Breast epithelium (tissue), 4 donors: Measurements from ENCODE around the gene ING5. TPM values are rescaled to one million over a fixed set of nuclear protein-coding genes. Genes with fewer than 3 reads are reported as not detected.

Experiments
- DNase-seq, 2 donors: peaks; one replicate each; pipeline ENCODE4 v3.0.0-alpha.2; 2019; ENCODE audit warnings: low spot score in 2 of 2
- H3K27ac ChIP-seq, 2 donors: fragments of 200-600 bp; sonication (generic) in 1 of 2; one replicate each; pipeline ENCODE4 v1.5.1; 2016 to 2019; ENCODE audit warnings: mild to moderate bottlenecking in 1 of 2
- H3K27me3 ChIP-seq, 2 donors: fragments of 200-600 bp; sonication (generic) in 1 of 2; one replicate each; pipeline versions ENCODE4 v1.5.1 to v1.6.0; 2017 to 2019; ENCODE audit warnings: control low read depth in 1 of 2, mild to moderate bottlenecking in 1 of 2
- H3K36me3 ChIP-seq: fragments of 200-600 bp; one replicate; pipeline ENCODE4 v1.5.1; 2019
- H3K4me1 ChIP-seq, 2 donors: fragments of 200-600 bp; sonication (generic); one replicate each; pipeline ENCODE4 v1.5.1; 2016 to 2019; ENCODE audit warnings: control low read depth in 1 of 2
- H3K4me3 ChIP-seq, 3 donors: fragments of 200-600 bp; sonication (generic); 1 replicate in 2 of 3; 2 replicates in 1 of 3; pipeline ENCODE4 v1.5.1; 2016 to 2019; ENCODE audit warnings: mild to moderate bottlenecking in 3 of 3, moderate library complexity in 2 of 3
- H3K9me3 ChIP-seq, 2 donors: fragments of 200-600 bp; sonication (generic) in 1 of 2; one replicate each; pipeline ENCODE4 v1.5.1; 2016 to 2019; ENCODE audit warnings: control low read depth in 1 of 2
- POLR2A ChIP-seq: fragments of 450-650 bp; IDR thresholded peaks from one replicate; pipeline ENCODE4 v1.6.1; 2016; ENCODE audit warnings: antibody characterized with exemption, mild to moderate bottlenecking, moderate library complexity
- POLR2AphosphoS5 ChIP-seq, 3 donors: sonication (generic); formaldehyde crosslinking; IDR thresholded peaks; one replicate each; pipeline ENCODE4 v1.6.1; 2017; ENCODE audit warnings: antibody characterized with exemption in 3 of 3
- intact Hi-C: fragments of 100-400 bp; cut with DNase I; formaldehyde crosslinking; loops from one replicate; pipeline ENCODE4 v1.15.1; 2023; ENCODE audit warnings: low total_unique reads
- total RNA-seq, 3 donors: library from RNA; depleted of rRNA; stranded (reverse); fragments of >200 nt; gene quantifications; one replicate each; pipeline ENCODE4 v1.1.0, GENCODE V29; 2016
- TF ChIP-seq, protein P1 (sequence below), 3 donors: fragments of 450-650 bp; IDR thresholded peaks; one replicate each; pipeline ENCODE4 v1.5.1; 2016 to 2017; ENCODE audit warnings: antibody characterized with exemption in 3 of 3, mild to moderate bottlenecking in 3 of 3, moderate library complexity in 3 of 3

Gene ING5
- total RNA-seq, 3 donors from 2014 or later, result 29.6 to 49.0 (median 45.6) TPM

DNA sequence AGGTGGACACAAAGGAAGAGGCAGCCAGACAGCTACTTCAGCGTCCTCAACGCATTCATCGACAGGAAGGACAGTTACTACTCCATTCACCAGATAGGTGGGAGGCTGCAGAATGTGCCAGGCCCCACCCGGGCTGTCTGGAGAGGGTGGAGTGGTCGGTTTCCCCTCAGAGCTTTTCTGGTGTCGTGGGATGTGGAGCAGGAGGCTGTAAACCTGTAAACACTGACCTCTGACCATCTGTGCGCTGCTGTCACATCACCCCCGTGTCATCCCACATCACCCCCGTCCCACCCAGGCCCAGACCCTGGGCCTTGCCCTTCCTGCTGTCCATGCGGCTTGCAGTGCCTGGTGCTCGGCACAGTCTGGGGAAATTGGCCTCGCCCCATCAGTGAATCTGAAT is 47.3 kb upstream of the ING5 start:
- H3K4me1 ChIP-seq, result no peaks in the 10 kb centered on the region
- H3K27me3 ChIP-seq, result no peaks in the 10 kb centered on the region
- no peak overlapping the region for H3K27ac ChIP-seq
- no peaks in the 10 kb centered on the region for H3K9me3 ChIP-seq
- H3K4me3 ChIP-seq, result no peak overlapping the region
- intact Hi-C loops, result no loop called here
- no peak for TF ChIP-seq POLR2A
- no peak for TF ChIP-seq POLR2AphosphoS5 (IDR thresholded peaks at IDR 0.05)
- TF ChIP-seq, protein P1, sequence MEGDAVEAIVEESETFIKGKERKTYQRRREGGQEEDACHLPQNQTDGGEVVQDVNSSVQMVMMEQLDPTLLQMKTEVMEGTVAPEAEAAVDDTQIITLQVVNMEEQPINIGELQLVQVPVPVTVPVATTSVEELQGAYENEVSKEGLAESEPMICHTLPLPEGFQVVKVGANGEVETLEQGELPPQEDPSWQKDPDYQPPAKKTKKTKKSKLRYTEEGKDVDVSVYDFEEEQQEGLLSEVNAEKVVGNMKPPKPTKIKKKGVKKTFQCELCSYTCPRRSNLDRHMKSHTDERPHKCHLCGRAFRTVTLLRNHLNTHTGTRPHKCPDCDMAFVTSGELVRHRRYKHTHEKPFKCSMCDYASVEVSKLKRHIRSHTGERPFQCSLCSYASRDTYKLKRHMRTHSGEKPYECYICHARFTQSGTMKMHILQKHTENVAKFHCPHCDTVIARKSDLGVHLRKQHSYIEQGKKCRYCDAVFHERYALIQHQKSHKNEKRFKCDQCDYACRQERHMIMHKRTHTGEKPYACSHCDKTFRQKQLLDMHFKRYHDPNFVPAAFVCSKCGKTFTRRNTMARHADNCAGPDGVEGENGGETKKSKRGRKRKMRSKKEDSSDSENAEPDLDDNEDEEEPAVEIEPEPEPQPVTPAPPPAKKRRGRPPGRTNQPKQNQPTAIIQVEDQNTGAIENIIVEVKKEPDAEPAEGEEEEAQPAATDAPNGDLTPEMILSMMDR (IDR thresholded peaks at IDR 0.05), result no peak
- DNase-seq, result no peak
- no peaks in the 10 kb centered on the region for H3K36me3 ChIP-seq

DNA sequence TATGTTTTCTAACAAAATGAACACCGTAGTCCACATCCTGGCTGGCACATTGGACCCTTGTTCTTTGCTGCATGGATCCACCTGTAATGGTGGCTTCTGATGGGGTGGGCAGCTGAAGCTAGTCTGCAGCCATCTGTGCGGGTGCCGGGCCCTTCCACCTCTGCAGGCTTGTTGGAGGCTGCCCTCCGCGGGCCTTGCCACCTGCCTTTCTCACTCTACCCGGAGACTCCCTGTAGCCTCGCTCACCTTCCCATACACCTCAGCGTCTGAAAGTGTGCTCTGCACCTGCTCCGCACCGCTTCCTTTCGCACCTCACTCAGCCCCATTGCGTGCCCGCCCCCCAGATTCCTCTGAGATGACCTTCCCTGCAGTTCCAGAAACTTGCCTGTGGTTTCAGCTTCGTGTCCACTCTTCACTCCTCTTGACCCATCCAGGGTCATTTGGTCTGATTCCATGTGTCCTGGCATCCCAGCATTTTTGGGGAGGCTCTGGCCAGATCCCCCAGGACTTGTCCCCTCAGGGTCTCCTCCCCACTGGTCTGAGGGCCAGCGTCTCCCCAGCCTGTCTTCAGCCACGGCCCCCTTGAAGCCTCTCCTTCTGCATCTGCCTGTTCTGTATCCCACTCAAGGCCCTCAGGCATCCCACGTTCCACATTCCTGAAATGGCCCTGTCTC is 46.2 kb upstream of the ING5 start:
- Histone ChIP-seq H3K4me1 (no peaks in the 10 kb centered on the region), H3K27ac (no peak overlapping the region), H3K9me3 (no peaks in the 10 kb centered on the region), H3K27me3 (no peaks in the 10 kb centered on the region), H3K36me3 (no peaks in the 10 kb centered on the region), H3K4me3 (no peak overlapping the region)
- TF ChIP-seq POLR2AphosphoS5 (IDR thresholded peaks at IDR 0.05) (no peak), POLR2A (no peak)
- TF ChIP-seq, protein P1 (IDR thresholded peaks at IDR 0.05), result no peak
- DNase-seq, result no peak
- intact Hi-C loops, result no loop called here

DNA sequence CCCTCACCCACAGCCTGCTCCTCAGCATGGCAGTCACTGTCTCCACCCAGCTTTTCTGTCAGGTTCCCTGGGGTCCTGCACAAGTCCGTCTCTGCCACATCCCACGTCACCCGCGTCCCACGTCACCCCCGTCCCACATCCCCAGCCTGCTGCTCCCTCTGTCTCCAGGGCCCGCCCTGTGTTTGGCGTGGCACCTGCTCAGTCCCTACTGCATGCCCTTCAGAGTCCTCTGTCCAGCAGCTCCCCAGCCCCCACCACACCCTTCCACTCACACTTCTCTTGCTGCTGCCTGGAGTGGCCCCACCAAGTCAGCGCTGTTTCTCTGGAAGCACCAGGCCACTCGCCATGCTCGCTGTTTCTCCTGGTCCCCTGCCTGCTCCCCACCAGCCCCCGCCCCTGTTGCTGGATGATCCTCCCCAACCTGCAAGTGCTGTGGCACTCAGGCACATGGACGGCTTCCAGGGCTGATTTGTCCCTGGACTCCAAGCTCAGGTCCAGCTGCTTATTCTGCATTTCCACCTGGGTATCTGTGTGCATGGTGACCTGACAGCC is 45.6 kb upstream of the ING5 start:
- H3K27me3 ChIP-seq, result no peaks in the 10 kb centered on the region
- no peak for TF ChIP-seq POLR2AphosphoS5 (IDR thresholded peaks at IDR 0.05)
- no peak for TF ChIP-seq POLR2A
- TF ChIP-seq, protein P1 (IDR thresholded peaks at IDR 0.05), result no peak
- H3K27ac ChIP-seq, result no peak overlapping the region
- no peak for DNase-seq
- intact Hi-C loops, result no loop called here
- no peak overlapping the region for H3K4me3 ChIP-seq
- H3K4me1 ChIP-seq, result no peaks in the 10 kb centered on the region
- H3K36me3 ChIP-seq, result no peaks in the 10 kb centered on the region
- H3K9me3 ChIP-seq, result no peaks in the 10 kb centered on the region

DNA sequence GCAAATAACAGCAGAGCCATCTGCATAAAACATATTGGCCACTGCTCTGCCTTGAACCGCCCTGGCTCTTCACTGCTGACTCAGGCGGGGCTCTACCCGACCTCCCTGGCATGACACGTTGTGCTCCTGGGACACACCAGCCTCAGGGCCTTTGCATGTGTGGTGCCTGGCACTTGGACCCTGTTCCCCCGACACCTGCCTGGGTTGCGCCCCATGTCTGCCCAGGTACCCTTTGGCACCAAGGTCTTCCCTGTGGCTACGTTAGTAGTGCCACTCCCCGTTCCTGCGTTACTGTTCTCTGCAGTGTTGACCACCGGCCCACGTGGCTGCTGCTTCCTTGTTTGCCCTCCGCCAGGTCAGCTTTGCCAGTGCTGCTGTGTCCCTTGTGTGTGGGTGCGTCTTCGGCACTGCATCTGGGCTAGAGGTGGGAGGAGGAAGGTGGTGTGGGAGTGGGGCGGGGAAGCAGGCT is 44.0 kb upstream of the ING5 start:
- intact Hi-C loops, result no loop called here

DNA sequence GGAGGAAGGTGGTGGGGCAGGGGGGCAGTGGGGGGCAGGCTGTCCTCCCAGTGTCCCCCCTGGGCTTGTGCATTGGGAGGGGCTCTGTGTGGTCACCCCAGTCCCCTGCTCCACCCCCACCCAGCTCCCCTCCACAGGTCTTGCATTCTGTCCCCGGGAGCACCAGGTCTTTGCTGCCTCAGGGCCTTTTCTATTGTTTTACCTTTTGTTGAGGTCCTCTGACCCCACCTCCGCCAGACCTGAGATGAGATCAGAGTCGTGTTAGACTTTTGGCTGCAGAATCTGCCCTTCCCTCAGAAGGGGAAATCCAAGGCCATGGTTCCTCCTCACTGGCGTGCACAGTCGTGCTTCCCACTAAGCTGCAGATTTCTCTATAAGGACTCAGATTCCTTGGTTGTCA is 43.5 kb upstream of the ING5 start:
- Histone ChIP-seq H3K4me1 (no peaks in the 10 kb centered on the region), H3K27ac (no peak overlapping the region), H3K36me3 (no peaks in the 10 kb centered on the region), H3K4me3 (no peak overlapping the region), H3K27me3 (no peaks in the 10 kb centered on the region), H3K9me3 (no peaks in the 10 kb centered on the region)
- intact Hi-C loops, result no loop called here
- no peak for TF ChIP-seq POLR2A
- no peak for TF ChIP-seq POLR2AphosphoS5 (IDR thresholded peaks at IDR 0.05)
- TF ChIP-seq, protein P1 (IDR thresholded peaks at IDR 0.05), result no peak
- no peak for DNase-seq

More for the DNA sequence above, 44.0 kb upstream of the ING5 start:
- Histone ChIP-seq H3K27ac (no peak overlapping the region), H3K27me3 (no peaks in the 10 kb centered on the region), H3K4me3 (no peak overlapping the region), H3K9me3 (no peaks in the 10 kb centered on the region), H3K36me3 (no peaks in the 10 kb centered on the region), H3K4me1 (no peaks in the 10 kb centered on the region)
- DNase-seq, result no peak
- no peak for TF ChIP-seq POLR2AphosphoS5 (IDR thresholded peaks at IDR 0.05)
- no peak for TF ChIP-seq POLR2A
- TF ChIP-seq, protein P1 (IDR thresholded peaks at IDR 0.05), result no peak
